ENCODE results near the gene GPX8. TPM values are rescaled to one million over a fixed set of nuclear protein-coding genes. Genes with fewer than 3 reads are reported as not detected.

Gene GPX8
- total RNA-seq, 1 experiment from 2014 or later, result 37.9 TPM

DNA sequence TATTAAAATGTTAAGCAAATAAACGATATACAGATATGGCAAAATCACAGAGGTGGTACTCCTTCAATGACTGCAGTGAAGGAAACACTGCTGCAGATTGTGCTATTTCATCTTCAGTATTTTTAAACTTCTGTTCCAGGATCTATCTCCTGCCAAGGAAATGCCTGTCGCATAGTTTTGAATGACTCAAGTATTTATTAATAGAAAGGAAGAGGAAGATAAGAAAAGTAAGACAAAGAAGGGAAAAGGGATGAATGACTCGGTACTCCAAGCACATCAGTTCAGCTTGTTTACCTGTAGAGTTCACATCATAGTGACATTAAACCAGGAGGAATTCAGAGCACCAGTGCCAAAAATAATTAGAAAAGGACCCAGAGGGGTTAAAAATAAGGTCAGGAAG lies 5.1 kb upstream of the GPX8 start:
- Mint-ChIP-seq H3K27me3 (ENCODE audit: low read depth) (peaks cover 9% of the 10 kb centered on the region), H3K36me3 (ENCODE audit: insufficient read depth in 1 of 3, low read depth in 3 of 3) (no peaks in the 10 kb centered on the region), H3K4me3 (no peak overlapping the region), H3K27ac (no peak overlapping the region), H3K4me1 (peaks cover 0 to 2% of the 10 kb centered on the region in 2 experiments; a peak in 1 of 4 replicates), H3K9me3 (no peaks in the 10 kb centered on the region)
- H3K27ac ChIP-seq (ENCODE audit: insufficient read length, low read depth, low read length), result no peak overlapping the region
- no peak overlapping the region for H3K18ac ChIP-seq (ENCODE audit: insufficient read length, low read depth, low read length)
- H2BK120ac ChIP-seq (ENCODE audit: low read depth, low read length, poor library complexity, severe bottlenecking), result no peak overlapping the region
- H2AK5ac ChIP-seq (ENCODE audit: insufficient read length, low read length), result no peak overlapping the region
- no peak overlapping the region for H3K56ac ChIP-seq (ENCODE audit: insufficient read length, low read depth, low read length)
- WGBS (ENCODE audit: extremely low coverage, insufficient read length, low lambda C conversion rate), result no CpG with 5 or more reads among the region's 3 CpGs
- no peak overlapping the region for H4K8ac ChIP-seq (replicated peaks; ENCODE audit: insufficient read length, low read depth, low read length)
- H3K27me3 ChIP-seq (ENCODE audit: insufficient read depth, low read length), result no peaks in the 10 kb centered on the region
- H3K9ac ChIP-seq (ENCODE audit: extremely low read depth, insufficient read length, low read length), result no peak overlapping the region
- H2BK12ac ChIP-seq (ENCODE audit: insufficient read length, low read depth, low read length), result no peak overlapping the region
- no peak for DNase-seq
- TF ChIP-seq, protein P1, sequence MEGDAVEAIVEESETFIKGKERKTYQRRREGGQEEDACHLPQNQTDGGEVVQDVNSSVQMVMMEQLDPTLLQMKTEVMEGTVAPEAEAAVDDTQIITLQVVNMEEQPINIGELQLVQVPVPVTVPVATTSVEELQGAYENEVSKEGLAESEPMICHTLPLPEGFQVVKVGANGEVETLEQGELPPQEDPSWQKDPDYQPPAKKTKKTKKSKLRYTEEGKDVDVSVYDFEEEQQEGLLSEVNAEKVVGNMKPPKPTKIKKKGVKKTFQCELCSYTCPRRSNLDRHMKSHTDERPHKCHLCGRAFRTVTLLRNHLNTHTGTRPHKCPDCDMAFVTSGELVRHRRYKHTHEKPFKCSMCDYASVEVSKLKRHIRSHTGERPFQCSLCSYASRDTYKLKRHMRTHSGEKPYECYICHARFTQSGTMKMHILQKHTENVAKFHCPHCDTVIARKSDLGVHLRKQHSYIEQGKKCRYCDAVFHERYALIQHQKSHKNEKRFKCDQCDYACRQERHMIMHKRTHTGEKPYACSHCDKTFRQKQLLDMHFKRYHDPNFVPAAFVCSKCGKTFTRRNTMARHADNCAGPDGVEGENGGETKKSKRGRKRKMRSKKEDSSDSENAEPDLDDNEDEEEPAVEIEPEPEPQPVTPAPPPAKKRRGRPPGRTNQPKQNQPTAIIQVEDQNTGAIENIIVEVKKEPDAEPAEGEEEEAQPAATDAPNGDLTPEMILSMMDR (conservative IDR thresholded peaks at IDR 0.05), result no peak
- H2BK15ac ChIP-seq (ENCODE audit: low read depth, low read length), result no peak overlapping the region
- no peaks in the 10 kb centered on the region for H3K4me1 ChIP-seq (ENCODE audit: insufficient read depth, low read length)
- no peaks in the 10 kb centered on the region for H3K23me2 ChIP-seq (ENCODE audit: insufficient read length, low read depth, low read length, poor library complexity, severe bottlenecking)
- no peak overlapping the region for H2BK20ac ChIP-seq (ENCODE audit: low read depth, low read length, poor library complexity, severe bottlenecking)
- H4K91ac ChIP-seq (ENCODE audit: insufficient read length, low read depth, low read length), result no peak overlapping the region
- H2BK5ac ChIP-seq (ENCODE audit: insufficient read length, low read length), result no peak overlapping the region
- no peak overlapping the region for H3K4me2 ChIP-seq (ENCODE audit: insufficient read depth, insufficient read length, low read length)
- H2AFZ ChIP-seq (ENCODE audit: low read length), result no peak overlapping the region
- no peaks in the 10 kb centered on the region for H3K9me3 ChIP-seq (ENCODE audit: control insufficient read depth, low read depth, low read length)
- H3T11ph ChIP-seq (ENCODE audit: low read length), result no peak overlapping the region
- H4K20me1 ChIP-seq (ENCODE audit: control insufficient read depth, insufficient read depth, insufficient read length), result no peaks in the 10 kb centered on the region
- no peak overlapping the region for H3K4ac ChIP-seq (ENCODE audit: low read depth, low read length)
- no peak overlapping the region for H3K14ac ChIP-seq (ENCODE audit: insufficient read depth, low read length)
- H3K79me1 ChIP-seq (ENCODE audit: insufficient read depth, low read depth, low read length, poor library complexity, severe bottlenecking), result no peaks in the 10 kb centered on the region
- no peak overlapping the region for H3K23ac ChIP-seq (ENCODE audit: insufficient read length, low read depth, low read length)
- no peak overlapping the region for H4K5ac ChIP-seq (ENCODE audit: insufficient read length, low read depth, low read length)
- H3K79me2 ChIP-seq (ENCODE audit: insufficient read depth, low read length), result no peaks in the 10 kb centered on the region

Measured in H9 (cell line).